ENCODE data around the gene ZHX3.
A peak's percentile ranks its signal among the peaks of the same experiment; 100 is the strongest.

ZHX3 gene

DNA sequence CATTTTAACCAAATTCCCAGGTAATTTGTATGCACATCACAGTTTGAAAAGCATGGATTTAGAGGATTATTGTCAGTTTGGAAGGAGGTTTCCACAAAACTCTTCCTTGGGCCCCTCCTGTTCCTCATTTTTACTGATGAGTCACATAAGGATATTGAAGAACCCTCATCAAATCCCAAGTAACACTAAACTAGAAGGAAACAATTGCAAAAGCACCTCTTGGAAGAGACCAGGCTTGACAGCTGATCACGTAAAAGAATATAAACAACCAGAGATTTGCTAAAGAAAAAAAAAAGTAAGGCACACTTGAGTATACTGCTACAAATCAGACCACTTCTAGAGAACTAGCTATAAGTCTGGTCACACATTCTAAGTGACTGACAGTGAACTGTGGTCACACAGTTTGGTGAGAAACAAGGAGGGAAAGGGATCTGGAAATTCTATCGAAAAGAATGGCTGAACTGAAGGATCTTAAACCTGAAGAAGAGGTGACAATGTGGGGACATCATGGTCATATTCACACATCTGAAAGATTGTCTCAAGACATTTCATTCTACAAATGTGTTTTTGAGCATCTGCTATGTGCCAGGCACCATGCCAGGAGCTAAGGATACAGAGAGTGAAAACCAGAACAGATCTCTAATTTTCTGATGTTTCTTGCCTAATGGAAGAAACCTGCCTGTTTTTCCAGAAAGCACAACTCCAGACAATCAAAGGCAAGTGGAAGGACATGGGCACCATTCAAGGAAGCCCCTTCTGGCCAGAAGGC, 24.1 kb downstream of the ZHX3 start:
- peak; percentile 55 for DNase-seq (ENCODE audit: low read depth)
- H3K4me3 ChIP-seq (ENCODE audit: low read length): no peak overlapping the region
- no peak for TF ChIP-seq CTCF (conservative IDR thresholded peaks at IDR 0.05; ENCODE audit: low read length)

DNA sequence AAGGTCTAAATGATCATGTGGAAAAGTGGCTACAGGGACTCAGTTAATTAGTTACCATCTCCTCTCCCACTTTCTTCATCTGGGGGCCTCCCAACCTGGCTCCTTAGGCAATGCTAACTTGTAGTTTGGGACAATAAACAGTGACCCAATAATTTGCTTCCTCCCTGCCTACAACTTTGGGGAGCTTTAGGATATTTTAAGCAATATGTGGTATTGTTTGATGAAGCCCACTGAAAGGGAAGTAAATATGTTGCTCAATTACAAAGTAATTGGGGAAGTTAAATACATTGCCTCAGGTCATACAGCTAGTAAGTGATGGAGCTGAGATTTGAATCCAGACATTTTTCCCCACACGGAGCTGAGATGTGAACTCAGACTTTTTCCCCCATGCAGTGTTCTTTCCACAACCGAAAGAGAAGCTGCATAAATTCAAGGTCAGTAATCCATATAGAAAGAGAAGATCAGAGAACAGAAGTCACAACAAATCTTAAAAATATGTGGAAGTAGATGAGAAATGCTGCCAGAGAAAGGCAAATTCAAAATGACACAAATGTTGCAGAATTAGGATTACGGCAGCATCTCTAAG, 26.6 kb downstream of the ZHX3 start:
- no peak for DNase-seq (ENCODE audit: low read depth)
- H3K4me3 ChIP-seq (ENCODE audit: low read length): no peak overlapping the region
- TF ChIP-seq CTCF (conservative IDR thresholded peaks at IDR 0.05; ENCODE audit: low read length): no peak

DNA sequence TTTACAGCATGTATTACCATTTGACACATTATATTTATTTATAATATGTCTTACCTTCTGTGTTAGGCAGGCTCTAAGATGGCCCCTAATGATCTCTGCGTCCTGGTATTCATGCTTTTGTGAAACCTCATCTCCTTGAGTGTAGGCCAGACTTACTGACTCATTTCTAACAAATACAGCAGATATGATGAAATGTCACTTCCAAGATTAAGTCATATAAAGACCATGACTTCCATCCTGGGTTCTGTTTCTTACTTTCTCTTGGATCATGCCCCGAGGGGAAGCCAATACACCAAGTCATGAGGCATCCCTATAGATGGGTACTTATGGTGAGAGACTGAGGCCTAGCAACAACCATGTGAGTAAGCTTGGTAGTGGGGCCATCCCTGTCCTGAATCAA, 30.2 kb downstream of the ZHX3 start:
- DNase-seq (ENCODE audit: low read depth): peak; percentile 85
- TF ChIP-seq CTCF (conservative IDR thresholded peaks at IDR 0.05; ENCODE audit: low read length): no peak

GRCh38 chr20:41286240-41286851, 31.2 kb downstream of the ZHX3 start:
- no peak for DNase-seq (ENCODE audit: low read depth)
- no peak overlapping the region for H3K4me3 ChIP-seq (ENCODE audit: low read length)
- TF ChIP-seq CTCF (conservative IDR thresholded peaks at IDR 0.05; ENCODE audit: low read length): no peak

More for the DNA sequence above, 30.2 kb downstream of the ZHX3 start:
- H3K4me3 ChIP-seq (ENCODE audit: low read length): no peak overlapping the region

GRCh38 chr20:41279546-41280225, 37.8 kb downstream of the ZHX3 start:
- DNase-seq (ENCODE audit: low read depth): no peak
- TF ChIP-seq CTCF (conservative IDR thresholded peaks at IDR 0.05; ENCODE audit: low read length): no peak

GRCh38 chr20:41278936-41279335, 38.6 kb downstream of the ZHX3 start:
- no peak for TF ChIP-seq CTCF (conservative IDR thresholded peaks at IDR 0.05; ENCODE audit: low read length)
- H3K4me3 ChIP-seq (ENCODE audit: low read length): no peak overlapping the region
- no peak for DNase-seq (ENCODE audit: low read depth)

More at GRCh38 chr20:41279546-41280225, 37.8 kb downstream of the ZHX3 start:
- H3K4me3 ChIP-seq (ENCODE audit: low read length): no peak overlapping the region

All from AG10803 (cell line).